HL-60 (cell line): ENCODE results near the gene GVQW3.

Source experiments
- CTCF ChIP-seq: IDR thresholded peaks from one replicate; pipeline ENCODE4 v1.5.1; 2011; ENCODE audit warnings: low read length, control low read depth, inconsistent platforms; ENCODE audit not compliant: insufficient read depth
- POLR2AphosphoS5 ChIP-seq: IDR thresholded peaks from 2 replicates; pipeline ENCODE4 v1.6.1; 2012; ENCODE audit warnings: low read depth

GRCh38 chr11:76337923-76338322, 43.2 kb upstream of the GVQW3 start:
- TF ChIP-seq CTCF: no peak
- no peak for TF ChIP-seq POLR2AphosphoS5
